ENCODE results near the gene ATP6V0E2.

ATP6V0E2 gene

DNA sequence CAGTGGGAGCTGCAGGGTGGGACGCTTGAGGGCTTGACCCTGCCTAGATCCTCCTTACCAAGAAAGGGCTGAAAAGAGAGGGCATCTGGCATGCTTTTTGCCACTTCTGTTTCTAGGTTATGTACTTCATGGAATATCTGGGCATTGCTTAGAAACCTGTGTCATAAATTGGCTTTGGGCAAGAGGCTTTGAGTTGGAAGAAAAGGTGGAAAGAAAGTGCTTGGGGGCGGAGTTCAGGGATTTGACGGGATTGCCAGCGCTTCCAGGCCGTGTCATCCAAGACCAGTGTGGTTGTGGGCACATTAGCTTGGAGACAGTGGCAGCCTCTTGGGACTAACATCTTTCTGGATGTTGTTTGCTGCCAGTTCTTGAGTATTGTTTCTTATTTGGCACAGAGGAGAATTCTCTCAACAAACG is 34.8 kb upstream of the ATP6V0E2 start:
- no peak for DNase-seq

DNA sequence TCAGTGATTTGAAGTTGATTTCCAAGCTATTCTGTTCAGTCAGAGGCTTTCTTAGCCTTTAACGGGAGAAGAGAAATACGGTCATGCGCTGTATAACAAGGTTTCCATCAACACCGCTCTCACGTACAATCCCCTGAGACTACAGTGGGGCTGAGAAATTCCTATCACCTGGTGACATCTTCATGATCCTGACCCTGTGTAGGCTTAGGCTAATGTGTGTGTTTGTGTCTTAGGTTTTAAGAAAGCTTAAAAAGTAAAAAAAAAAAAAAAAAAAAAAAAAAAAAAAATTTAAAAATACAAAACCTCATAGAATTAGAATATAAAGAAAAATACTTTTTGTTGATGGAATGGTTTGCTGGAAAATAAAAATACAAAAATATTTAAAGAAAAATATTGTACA is 33.8 kb upstream of the ATP6V0E2 start:
- no peak for DNase-seq

DNA sequence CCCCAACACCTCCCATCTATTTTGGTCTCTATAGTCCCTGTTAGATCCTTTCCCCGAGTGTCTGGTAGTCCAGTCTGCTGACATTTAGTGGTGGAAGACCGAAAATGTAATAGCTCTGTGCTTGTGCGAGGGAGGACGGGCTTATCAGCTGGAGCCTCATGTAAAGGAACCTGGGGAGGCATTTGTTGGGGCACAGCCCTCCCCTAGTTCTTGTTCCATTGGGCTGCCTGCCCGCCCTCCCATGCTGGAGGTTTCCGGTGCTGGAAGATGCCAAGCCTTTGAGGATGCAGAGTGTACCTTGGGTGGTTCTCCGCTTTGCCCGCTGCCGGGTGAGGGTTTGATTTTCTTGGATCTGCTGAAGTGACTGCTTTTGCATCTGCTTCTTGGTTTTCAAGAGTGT is 30.2 kb upstream of the ATP6V0E2 start:
- no peak for DNase-seq

DNA sequence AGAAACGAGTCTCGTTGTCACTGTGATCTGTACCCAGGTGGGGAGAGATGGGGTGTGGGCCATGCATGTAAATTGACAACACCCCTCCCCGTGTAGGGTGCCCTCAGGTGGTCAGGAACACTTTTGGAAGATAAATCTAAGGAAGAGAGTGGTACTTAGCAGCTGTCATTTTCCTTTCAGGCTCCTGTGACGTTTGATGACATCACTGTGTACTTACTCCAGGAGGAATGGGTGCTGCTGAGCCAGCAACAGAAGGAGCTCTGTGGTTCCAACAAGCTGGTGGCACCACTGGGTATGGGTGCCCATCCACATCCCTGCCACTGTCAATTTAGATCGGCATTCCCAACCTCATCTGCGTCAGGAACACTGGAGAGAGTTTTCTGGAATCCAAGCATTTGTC is 29.3 kb upstream of the ATP6V0E2 start:
- no peak for DNase-seq

DNA sequence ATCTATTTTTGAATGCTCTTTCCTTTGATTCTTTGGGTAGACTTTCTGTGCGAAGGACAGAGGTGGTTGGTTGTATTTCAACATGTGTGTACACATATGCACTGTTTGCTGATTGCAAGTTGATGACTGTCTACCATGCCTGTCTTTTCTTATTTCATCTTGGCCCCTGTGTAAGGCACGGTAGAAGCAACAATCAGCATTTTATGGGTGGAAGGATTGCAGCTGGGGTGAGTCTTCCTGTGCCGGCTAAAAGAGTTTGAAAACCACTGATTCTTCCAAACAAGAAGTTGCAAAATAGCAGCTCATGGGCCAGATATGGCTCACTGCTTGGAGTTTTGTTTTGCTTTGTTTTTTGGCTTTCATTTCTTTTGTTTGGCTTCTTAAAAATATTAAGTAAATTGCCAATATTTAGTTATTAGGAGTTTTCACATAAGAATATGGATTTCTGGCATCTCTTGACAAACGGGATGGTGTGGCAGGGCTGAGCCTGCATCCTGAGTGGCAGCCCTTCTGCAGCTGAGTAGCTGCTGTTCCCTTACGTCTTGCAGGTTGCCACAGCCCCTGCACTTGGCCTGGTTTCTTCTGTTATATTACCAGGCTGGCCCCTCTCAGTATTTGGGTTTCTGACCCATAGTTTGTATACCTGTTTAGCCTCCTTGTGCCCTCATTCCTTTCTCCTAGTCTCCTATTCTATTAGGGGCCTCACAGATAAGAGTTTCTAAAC is 28.4 kb upstream of the ATP6V0E2 start:
- no peak for DNase-seq

DNA sequence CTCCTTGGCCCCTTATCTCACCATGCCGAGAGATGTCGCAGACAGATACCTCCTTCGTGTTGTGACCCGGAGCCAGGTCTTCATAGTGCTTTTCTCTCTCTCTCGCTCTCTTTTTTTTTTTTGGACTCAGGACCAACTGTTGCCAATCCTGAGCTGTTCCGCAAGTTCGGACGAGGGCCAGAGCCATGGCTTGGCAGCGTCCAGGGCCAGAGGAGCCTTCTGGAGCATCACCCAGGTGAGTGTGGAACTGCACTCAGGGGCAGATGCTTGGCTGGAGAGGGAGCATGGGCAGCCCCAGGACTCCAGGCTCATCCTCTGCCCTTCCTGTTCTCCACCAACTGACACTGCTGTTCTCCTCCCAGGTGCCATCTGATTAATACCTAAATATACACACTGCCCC is 27.7 kb upstream of the ATP6V0E2 start:
- no peak for DNase-seq

DNA sequence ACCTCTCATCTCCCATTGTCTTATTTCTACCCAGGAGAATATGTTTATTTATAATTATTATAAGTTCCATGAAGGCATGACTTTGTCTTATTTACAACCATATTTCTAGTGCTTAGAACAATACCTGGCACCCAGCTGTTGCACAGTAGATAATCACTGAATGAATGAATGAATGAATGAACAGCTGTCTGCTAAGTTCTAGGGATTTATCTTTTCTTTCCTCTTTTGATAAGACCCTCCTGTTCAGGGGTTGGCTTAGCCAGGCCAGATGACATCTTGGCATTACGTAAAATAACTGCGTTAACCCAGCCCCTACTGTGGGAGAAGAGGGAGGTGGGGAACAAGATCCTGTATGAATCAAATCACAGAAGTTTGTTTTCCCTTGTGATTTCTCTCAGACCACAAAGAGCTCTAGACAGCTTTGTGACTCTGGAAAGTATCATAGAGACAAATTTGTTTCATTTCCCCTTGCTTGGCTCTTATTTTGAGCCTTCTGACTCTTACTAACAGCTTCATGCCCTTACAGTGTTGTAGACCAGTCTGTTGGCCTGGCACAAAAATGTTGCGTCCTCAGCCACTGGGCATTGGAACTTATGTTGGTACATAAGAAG is 27.2 kb upstream of the ATP6V0E2 start:
- no peak for DNase-seq

DNA sequence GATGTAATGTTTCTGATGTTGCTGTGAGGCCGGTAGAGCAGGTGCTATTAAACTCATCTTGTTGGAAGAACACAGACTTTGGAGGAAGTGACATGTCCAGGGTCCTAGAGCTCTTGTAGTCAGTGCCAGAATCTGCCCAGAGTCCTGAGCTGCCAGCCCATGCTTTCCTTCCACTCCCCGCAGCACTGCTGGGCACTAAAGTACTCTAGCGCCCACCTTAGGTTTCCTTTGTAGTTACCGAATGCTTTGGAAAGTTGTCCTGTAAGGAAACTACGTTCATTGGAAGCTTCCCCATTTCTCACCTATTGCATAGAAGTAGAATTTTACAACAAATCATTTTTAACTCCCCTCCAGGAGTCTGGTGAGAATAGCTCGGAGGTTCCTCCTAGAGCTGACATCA is 24.6 kb upstream of the ATP6V0E2 start:
- DNase-seq, result no peak

DNA sequence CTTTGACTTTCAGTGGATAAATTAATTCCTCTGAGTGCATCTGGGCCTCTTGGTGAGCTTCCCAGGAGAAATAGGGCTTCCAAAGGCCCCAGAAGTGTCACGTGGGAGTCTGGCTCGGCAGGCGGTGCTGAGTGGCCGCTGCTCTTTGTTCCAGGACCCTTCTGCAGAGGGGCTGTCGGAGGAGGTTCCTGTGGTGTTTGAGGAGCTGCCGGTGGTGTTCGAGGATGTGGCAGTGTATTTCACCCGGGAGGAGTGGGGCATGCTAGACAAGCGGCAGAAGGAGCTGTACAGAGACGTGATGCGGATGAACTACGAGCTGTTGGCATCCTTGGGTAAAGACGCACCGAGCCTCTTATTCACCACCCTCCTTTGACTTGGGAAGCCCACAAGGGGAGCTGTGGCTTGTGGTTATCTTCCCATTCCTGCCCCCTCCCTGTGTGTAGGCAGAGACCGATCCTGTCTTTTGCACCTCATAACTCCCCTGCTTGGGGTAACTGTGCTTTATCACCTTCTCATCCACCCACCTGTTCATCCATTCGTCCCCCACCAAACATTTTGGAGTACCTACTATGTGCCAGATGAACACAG is 23.7 kb upstream of the ATP6V0E2 start:
- no peak for DNase-seq

DNA sequence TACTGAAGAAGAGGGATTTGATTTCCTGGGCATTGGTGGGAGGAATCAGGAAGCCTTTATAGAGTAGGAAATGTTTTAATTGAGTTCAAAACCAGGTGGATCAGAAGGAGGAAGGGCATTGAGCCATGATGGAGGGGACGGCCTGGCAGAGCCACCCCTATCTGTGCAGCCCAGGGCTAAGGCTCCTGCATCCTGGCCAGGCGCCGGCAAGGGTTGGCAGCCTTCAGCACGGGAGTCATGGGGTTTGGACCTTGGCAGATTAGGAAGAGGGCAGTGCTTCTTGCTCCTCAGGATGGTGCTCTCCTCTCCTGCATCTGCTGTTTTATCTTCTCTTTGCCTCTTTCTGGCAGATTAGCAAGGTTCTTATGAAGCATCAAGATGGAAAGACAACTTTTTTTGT is 23.1 kb upstream of the ATP6V0E2 start:
- no peak for DNase-seq

DNA sequence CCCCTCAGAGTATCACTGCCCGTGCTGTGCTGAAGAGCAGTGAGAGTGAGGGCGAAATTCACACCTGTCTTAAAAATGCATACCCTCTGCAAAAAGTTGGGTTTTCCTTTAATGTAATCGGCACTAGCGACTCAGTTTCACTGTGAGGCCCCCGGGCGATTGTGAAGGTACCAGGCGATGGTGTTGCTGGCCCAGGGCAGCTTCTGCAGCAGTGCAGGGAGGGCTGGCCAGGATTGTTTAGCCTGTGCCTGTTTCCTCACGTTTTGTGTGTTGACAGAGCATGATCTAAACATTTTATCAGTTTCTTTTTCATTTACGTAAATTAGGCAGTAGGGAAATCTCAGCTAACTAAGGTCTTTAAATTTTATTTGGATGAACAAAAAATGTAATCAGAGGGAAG is 22.3 kb upstream of the ATP6V0E2 start:
- DNase-seq, result no peak

DNA sequence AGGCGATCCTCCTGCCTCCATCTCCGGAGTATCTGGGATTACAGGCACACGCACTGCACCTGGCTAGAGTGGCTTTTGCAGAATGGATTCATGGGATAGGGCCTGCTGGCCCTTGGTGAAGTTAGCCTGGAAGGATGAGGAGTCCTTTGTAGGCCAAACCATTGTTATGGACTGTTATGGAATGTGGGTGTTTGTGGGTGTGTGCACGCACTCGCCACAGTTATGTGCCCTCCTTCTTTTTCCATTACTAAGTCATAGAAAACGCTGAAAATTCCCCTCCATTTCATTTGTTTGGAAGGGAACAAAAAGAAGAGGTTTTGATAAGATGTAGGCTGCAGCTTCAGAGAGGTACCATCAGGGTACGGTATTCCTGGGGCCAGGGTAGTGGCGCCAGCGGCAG is 20.6 kb upstream of the ATP6V0E2 start:
- no peak for DNase-seq

DNA sequence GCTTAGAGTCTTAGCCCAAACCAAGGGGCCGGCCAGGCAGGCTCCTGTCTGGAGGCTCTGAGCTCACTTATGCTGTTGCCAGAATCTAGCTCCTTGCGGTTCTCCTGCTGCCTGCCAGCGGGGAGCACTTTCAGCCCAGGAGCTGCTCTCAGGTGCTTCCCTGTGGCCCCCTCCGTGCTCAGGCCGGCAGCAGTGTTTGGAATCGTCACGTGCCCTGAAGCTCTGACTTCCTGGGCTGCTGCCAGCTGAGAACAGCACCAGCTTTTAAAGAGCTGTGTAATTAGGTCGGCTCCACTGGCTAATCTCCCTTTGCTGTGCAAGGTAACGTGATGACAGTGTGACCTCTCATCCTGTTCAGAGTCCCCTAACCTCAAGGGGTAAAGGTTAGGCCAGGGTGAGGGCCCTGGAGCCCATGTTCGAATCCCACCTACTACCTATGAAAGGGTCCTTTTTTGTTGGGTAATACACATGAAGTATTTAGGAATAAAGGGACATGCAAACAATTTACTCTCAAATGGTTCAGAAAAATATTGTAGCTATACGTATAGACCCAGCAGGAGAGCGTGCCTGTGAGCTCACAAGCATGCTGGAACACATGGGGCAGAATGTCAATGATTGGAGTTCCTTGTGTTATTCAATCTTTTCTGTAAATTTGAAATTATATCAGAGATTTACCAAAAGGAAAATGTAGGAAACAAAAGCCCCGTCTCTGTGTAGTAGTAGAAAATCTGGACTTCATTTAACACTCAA is 19.0 kb upstream of the ATP6V0E2 start:
- DNase-seq, result peak in 1 of 2 donors; percentile 38

DNA sequence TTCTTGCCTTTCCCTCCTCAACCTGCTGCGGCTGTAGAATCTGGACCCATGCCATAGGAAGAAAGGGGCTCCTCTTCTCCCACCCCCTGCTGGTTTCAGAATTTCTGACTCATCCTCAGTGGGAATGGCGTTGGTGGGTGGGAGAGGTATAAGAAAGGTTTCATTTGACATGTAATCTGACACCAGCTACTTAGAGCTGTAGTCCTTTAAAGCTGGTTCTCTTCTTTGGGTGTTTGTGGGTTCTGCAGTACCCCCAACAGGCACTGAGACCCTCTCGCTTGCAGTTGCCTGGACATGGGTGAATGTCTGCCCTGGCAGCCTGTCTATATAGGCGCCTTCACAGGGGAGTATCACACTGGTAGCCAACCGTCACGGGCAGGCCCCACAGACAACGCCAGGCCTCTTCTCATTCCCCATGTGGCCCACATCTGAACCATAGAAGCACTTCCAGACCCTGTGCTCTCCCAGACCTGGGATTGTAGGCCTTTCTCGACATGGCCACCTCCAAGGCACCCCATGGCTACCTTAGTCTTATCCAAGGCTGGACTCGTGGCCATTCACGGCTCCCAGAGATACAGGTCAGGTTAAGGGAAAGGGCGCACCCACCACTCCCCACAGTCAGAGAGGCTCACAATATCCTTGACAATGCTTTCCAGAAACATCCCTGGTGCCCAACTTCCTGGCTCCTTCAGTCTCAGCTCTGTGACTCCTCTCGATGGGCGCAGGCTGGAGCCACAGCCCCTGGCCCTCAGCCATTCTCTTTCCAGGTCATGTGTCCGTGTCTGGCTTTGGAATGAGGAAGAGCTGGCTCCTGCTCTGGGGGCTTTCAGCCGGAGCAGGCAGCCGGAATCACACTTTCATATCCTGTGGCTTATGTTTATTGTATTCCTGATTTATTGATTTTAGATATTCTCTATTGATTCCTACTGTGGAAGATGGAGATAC is 18.1 kb upstream of the ATP6V0E2 start:
- no peak for DNase-seq

DNA sequence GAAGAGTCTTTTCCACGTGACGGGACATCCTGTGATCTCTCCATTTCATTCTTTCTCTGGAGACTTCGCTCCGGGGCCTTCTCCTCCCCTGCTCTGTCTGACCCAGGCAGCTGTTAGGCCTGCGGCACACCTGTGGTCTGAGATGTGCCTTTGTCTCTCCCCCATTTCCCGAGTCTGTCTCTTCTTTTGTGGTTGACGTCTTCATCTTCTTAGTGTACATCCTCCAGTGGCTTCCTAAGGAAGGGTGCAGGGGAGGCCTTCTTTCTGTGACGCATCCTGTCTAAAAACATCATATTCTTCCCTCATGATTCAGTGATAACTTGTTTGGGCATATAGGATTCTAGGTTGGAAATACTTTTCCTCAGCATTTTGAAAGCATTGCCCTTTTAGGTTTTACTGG is 17.2 kb upstream of the ATP6V0E2 start:
- peak in 1 of 2 donors; percentile 35 for DNase-seq

DNA sequence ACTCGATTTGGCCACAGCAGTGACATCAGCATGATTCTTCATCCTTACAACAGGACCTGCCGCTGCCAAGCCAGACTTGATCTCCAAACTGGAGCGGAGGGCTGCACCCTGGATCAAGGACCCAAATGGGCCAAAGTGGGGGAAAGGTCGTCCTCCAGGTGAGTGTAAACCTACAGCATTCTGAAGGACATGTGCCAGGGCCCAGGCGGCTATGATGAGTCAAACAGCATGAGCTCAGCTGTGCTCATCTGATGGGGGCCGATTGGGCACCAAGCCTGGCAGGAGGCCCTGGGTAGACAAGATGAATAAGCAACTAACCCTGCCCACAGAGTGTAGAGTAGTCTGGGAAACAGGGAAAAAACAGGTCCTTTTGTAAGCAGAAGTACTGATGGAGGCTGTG is 14.4 kb upstream of the ATP6V0E2 start:
- no peak for DNase-seq

DNA sequence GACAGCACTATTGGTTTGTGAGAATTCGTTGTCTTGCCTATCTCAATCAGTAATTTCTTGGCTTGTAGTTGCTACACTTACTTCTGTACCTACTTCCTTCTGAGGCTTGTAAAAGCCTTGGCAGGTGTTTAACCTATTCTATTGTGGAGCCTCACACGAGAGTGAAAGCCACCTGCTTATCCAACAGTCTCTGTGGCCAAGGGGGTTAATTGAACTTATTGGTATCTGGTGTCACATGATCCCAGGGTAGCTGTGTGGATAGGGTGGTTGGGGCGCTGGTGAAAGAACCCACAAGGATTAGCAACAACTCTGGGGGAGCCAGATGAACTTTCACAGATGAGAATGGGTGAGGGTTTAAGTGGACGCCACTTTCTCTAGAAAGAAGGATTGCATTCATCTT is 13.9 kb upstream of the ATP6V0E2 start:
- DNase-seq, result no peak

DNA sequence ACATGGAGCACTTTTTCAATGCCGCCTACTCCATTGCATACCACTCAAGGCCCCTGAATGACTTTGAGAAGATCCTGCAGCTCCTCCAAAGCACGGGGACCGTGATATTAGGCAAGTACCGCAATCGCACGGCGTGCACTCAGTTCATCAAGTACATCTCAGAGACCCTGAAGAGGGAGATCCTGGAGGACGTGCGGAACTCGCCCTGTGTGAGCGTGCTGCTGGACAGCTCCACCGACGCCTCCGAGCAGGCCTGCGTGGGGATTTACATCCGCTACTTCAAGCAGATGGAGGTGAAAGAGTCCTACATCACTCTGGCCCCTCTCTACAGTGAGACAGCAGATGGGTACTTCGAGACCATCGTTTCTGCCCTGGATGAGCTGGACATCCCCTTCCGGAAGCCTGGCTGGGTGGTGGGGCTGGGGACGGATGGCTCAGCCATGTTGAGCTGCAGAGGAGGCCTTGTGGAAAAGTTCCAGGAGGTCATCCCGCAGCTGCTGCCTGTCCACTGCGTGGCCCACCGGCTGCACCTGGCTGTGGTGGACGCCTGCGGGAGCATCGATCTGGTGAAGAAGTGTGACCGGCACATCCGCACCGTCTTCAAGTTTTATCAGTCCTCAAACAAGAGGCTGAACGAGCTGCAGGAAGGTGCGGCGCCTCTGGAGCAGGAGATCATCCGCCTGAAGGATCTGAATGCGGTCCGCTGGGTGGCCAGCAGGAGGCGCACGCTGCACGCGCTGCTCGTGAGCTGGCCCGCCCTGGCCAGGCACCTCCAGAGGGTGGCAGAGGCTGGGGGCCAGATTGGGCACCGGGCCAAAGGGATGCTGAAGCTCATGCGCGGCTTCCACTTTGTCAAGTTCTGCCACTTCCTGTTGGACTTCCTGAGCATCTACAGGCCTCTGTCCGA is 12.7 kb upstream of the ATP6V0E2 start:
- no peak for DNase-seq

DNA sequence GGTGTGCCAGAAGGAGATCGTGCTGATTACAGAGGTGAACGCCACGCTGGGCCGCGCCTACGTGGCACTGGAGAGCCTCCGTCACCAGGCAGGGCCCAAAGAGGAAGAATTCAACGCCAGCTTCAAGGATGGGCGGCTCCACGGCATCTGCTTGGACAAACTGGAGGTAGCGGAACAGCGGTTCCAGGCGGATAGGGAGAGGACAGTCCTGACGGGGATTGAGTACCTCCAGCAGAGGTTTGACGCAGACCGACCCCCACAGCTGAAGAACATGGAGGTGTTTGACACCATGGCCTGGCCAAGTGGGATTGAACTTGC is 12.1 kb upstream of the ATP6V0E2 start:
- no peak for DNase-seq

DNA sequence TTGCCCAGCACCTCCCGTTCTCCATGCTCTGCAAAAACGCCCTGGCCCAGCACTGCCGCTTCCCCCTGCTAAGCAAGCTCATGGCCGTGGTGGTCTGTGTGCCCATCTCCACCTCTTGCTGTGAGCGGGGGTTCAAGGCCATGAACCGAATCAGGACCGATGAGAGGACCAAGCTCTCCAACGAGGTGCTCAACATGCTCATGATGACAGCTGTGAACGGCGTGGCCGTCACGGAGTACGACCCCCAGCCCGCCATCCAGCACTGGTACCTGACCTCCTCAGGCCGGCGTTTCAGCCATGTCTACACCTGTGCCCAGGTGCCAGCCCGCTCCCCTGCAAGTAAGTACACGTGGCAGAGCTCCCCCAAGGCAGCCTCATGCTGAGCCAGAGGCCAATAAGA is 11.6 kb upstream of the ATP6V0E2 start:
- no peak for DNase-seq

DNA sequence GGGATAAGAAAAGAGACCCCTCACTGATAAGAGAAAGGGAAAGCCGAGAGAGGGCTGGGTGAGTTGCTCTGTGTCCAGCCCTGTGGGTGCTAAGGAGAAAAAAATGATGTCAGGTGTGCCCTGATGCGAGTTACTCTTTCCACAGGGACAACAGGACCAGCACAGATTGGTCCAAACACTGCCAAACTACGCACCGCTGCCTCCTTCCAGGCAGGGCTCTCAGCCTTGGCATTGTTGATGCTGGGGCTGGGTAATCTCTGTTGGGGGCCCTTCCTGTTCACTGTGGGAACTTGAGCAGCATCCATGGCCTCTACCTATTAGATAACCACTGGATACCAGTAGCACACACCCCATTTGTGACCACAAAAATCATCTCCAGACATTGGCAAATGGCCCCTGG is 10.3 kb upstream of the ATP6V0E2 start:
- DNase-seq, result no peak

DNA sequence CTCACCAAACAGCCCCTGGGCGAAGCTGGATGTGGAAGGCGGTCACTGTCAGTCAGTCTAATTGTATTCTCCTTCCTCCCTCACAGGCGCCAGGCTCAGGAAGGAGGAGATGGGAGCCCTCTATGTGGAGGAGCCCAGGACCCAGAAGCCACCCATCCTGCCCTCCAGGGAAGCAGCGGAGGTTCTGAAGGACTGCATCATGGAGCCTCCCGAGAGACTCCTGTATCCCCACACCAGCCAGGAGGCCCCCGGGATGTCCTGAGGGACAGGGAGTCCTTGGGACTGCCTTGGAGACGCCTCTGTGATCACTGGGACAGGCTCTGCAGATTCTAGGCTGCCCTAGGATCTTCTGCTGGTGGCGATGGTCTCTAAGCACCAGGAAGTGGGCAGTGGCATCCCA is 9.7 kb upstream of the ATP6V0E2 start:
- DNase-seq, result no peak
